Measurements from ENCODE around the gene GOLGA6L2.

GRCh38 chr15:23436421-23436820, 10.6 kb downstream of the GOLGA6L2 start:
- no peak for TF ChIP-seq POLR2AphosphoS5 (IDR thresholded peaks at IDR 0.05; ENCODE audit: low read depth, low read length)
- TF ChIP-seq POLR2A (IDR thresholded peaks at IDR 0.05; ENCODE audit: low read depth, low read length): no peak
- TF ChIP-seq TAF1 (IDR thresholded peaks at IDR 0.05; ENCODE audit: low read depth, low read length): no peak

Measured in GM12891 (cell line).